Body of pancreas (tissue), 4 donors: ENCODE results near the gene LEPROT.

Source experiments
- CTCF ChIP-seq, 7 experiments: fragments of 450-650 bp in 4 of 7; fragments of 200-600 bp in 3 of 7; sonication (generic) in 3 of 7; IDR thresholded peaks; one replicate each; pipeline ENCODE4 v1.5.1; 2016 to 2019; ENCODE audit warnings: antibody characterized with exemption in 7 of 7
- POLR2A ChIP-seq, 3 donors: fragments of 450-650 bp; IDR thresholded peaks; one replicate each; pipeline ENCODE4 v1.6.1; 2016; ENCODE audit warnings: antibody characterized with exemption in 3 of 3, mild to moderate bottlenecking in 2 of 3

- TF ChIP-seq CTCF (IDR thresholded peaks at IDR 0.05), result no peak
- TF ChIP-seq POLR2A (IDR thresholded peaks at IDR 0.05), result no peak
Measured at GRCh38 chr1:65392497-65392896, 28.0 kb upstream of the LEPROT start.
